Dermis blood vessel endothelial cell (primary cell): ENCODE results near the gene CT47C1. TPM values are rescaled to one million over a fixed set of nuclear protein-coding genes. Genes with fewer than 3 reads are reported as not detected.

ENCODE experiments used
- DNase-seq: peaks from one replicate; pipeline ENCODE4 v3.0.0; 2010
- total RNA-seq: library from RNA; depleted of rRNA; stranded (reverse); fragments of >200 nt; gene quantifications from 2 replicates; pipeline ENCODE4 v1.2.3, GENCODE V29; 2014

The CT47C1 gene
- total RNA-seq, 1 donor from 2014 or later: not detected

GRCh38 chrX:119075270-119076025 lies 2.7 kb downstream of the CT47C1 start:
- DNase-seq: no peak

- DNase-seq: no peak
Observed at GRCh38 chrX:119082278-119082677, 9.5 kb downstream of the CT47C1 start.

- DNase-seq: no peak
Observed at GRCh38 chrX:119084766-119085165, 12.0 kb downstream of the CT47C1 start.

- no peak for DNase-seq
Observed at GRCh38 chrX:119087121-119087520, 14.3 kb downstream of the CT47C1 start.

GRCh38 chrX:119089619-119090018 lies 16.8 kb downstream of the CT47C1 start:
- no peak for DNase-seq

- DNase-seq: no peak
Observed at GRCh38 chrX:119090627-119091026, 17.8 kb downstream of the CT47C1 start.

- no peak for DNase-seq
Observed at GRCh38 chrX:119093991-119094735, 21.4 kb downstream of the CT47C1 start.

- no peak for DNase-seq
Observed at GRCh38 chrX:119094819-119095218, 22.0 kb downstream of the CT47C1 start.

GRCh38 chrX:119095936-119096335 lies 23.1 kb downstream of the CT47C1 start:
- no peak for DNase-seq

- DNase-seq: no peak
Observed at GRCh38 chrX:119101168-119101567, 28.4 kb downstream of the CT47C1 start.

GRCh38 chrX:119105826-119106225 lies 33.0 kb downstream of the CT47C1 start:
- no peak for DNase-seq

GRCh38 chrX:119107206-119107605 lies 34.4 kb downstream of the CT47C1 start:
- no peak for DNase-seq

GRCh38 chrX:119118780-119119395 lies 46.1 kb downstream of the CT47C1 start:
- DNase-seq: peak; percentile 70

- DNase-seq: no peak
Observed at GRCh38 chrX:119121341-119121740, 48.5 kb downstream of the CT47C1 start.

Other genes with a start within 250 kb of the CT47C1 start
- gene ZCCHC12, start 249.2 kb upstream of the CT47C1 start, total RNA-seq: under 0.01 and 0.05 TPM in 2 replicates
- 25.2 and 26.5 TPM in 2 replicates for gene LONRF3, start 98.4 kb upstream of the CT47C1 start, total RNA-seq
- gene KIAA1210, start 54.8 kb downstream of the CT47C1 start, total RNA-seq: not detected in 2 replicates
- gene PGRMC1, start 163.3 kb downstream of the CT47C1 start, total RNA-seq: 105 and 139 TPM in 2 replicates